Fibroblast of lung (primary cell): ENCODE measurements around the gene ZBTB34. TPM values are rescaled to one million over a fixed set of nuclear protein-coding genes. Genes with fewer than 3 reads are reported as not detected.

Experiments used
- DNase-seq, 2 donors: peaks; one replicate each; pipeline versions ENCODE4 v3.0.0 to v3.0.0-alpha.2; 2010; ENCODE audit warnings: low read depth in 2 of 2
- H2AFZ ChIP-seq: 2 replicates; pipeline ENCODE4 v1.5.1; 2012; ENCODE audit warnings: low read length, control low read depth, inconsistent platforms
- H3K27ac ChIP-seq: 2 replicates; pipeline ENCODE4 v1.5.1; 2011; ENCODE audit warnings: low read length, control low read depth; ENCODE audit not compliant: insufficient read depth
- H3K27me3 ChIP-seq: 2 replicates; pipeline ENCODE4 v1.5.1; 2011; ENCODE audit warnings: mild to moderate bottlenecking, low read length; ENCODE audit not compliant: control insufficient read depth, insufficient read depth
- H3K36me3 ChIP-seq: 2 replicates; pipeline ENCODE4 v1.5.1; 2011; ENCODE audit warnings: low read length; ENCODE audit not compliant: control insufficient read depth, insufficient read depth
- H3K4me1 ChIP-seq: 2 replicates; pipeline ENCODE4 v1.5.1; 2011; ENCODE audit warnings: low read length; ENCODE audit not compliant: control insufficient read depth, insufficient read depth; ENCODE audit errors: extremely low read depth
- H3K4me2 ChIP-seq: 2 replicates; pipeline ENCODE4 v1.5.1; 2011; ENCODE audit warnings: low read length, control low read depth; ENCODE audit not compliant: insufficient read depth; ENCODE audit errors: extremely low read depth
- H3K4me3 ChIP-seq, 4 experiments: fragments of 200-600 bp in 1 of 4; sonication (generic) in 1 of 4; replicated peaks in 1 of 4; 2 replicates each; pipeline ENCODE4 v1.5.1; 2011 to 2016; ENCODE audit warnings: low read length in 4 of 4, low read depth in 3 of 4, mild to moderate bottlenecking in 3 of 4, control low read depth in 2 of 4, inconsistent platforms in 1 of 4, mixed read lengths in 1 of 4; ENCODE audit not compliant: insufficient read depth in 1 of 4; ENCODE audit errors: control extremely low read depth in 1 of 4
- H3K79me2 ChIP-seq: 2 replicates; pipeline ENCODE4 v1.5.1; 2012; ENCODE audit warnings: mild to moderate bottlenecking, low read length, inconsistent platforms; ENCODE audit not compliant: control insufficient read depth, insufficient read depth
- H3K9ac ChIP-seq: 2 replicates; pipeline ENCODE4 v1.5.1; 2011; ENCODE audit warnings: mild to moderate bottlenecking, low read length, control low read depth; ENCODE audit not compliant: insufficient read depth
- H3K9me3 ChIP-seq: 2 replicates; pipeline ENCODE4 v1.5.1; 2012; ENCODE audit warnings: low read depth, low read length; ENCODE audit not compliant: control insufficient read depth, insufficient read depth
- H4K20me1 ChIP-seq: 2 replicates; pipeline ENCODE4 v1.5.1; 2011; ENCODE audit warnings: low read length; ENCODE audit not compliant: control insufficient read depth, insufficient read depth; ENCODE audit errors: extremely low read depth
- CTCF ChIP-seq, 2 donors: IDR thresholded peaks in 1 of 2; conservative IDR thresholded peaks in 1 of 2; 1 replicate in 1 of 2; 2 replicates in 1 of 2; pipeline ENCODE4 v1.5.1; 2011 to 2012; ENCODE audit warnings: low read length in 2 of 2, control low read depth in 1 of 2, inconsistent platforms in 1 of 2, low read depth in 1 of 2, mild to moderate bottlenecking in 1 of 2
- EZH2 ChIP-seq: IDR thresholded peaks from 2 replicates; pipeline ENCODE4 v1.5.1; 2012; ENCODE audit warnings: low read length, control low read depth, mild to moderate bottlenecking; ENCODE audit errors: missing control alignments
- polyA plus RNA-seq, 2 donors: library from polyadenylated mRNA; depleted of rRNA in 1 of 2; stranded (reverse) in 1 of 2; unstranded in 1 of 2; fragments of >200 nt; gene quantifications; 2 replicates each; pipeline ENCODE4 v1.2.1, GENCODE V29; 2011 to 2012; ENCODE audit warnings: missing spikeins in 1 of 2
- total RNA-seq: library from RNA; depleted of rRNA; stranded (reverse); fragments of >200 nt; gene quantifications from 2 replicates; pipeline ENCODE4 v1.2.1, GENCODE V29; 2014

Gene ZBTB34
- total and polyA plus RNA-seq, 2 donors (not counting 1 experiment from before 2014, with no cell fraction given): 6.8 to 7.0 TPM

GRCh38 chr9:126880226-126880946 lies 19.9 kb downstream of the ZBTB34 start:
- peaks cover 4% of the 10 kb centered on the region for H3K79me2 ChIP-seq
- no peaks in the 10 kb centered on the region for H3K4me1 ChIP-seq
- H4K20me1 ChIP-seq: no peaks in the 10 kb centered on the region
- no peak overlapping the region for H3K4me3 ChIP-seq
- H3K27me3 ChIP-seq: no peaks in the 10 kb centered on the region
- H3K27ac ChIP-seq: no peak overlapping the region
- no peak overlapping the region for H2AFZ ChIP-seq
- H3K9ac ChIP-seq: no peak overlapping the region
- DNase-seq: no peak
- no peak overlapping the region for H3K4me2 ChIP-seq
- no peaks in the 10 kb centered on the region for H3K9me3 ChIP-seq
- TF ChIP-seq EZH2: no peak
- no peak for TF ChIP-seq CTCF (conservative IDR thresholded peaks at IDR 0.05 in 1 of 2, IDR thresholded peaks at IDR 0.05 in 1 of 2; ENCODE audit: low read depth in 1 of 2, low read length in 2 of 2)
- H3K36me3 ChIP-seq: peaks cover 8% of the 10 kb centered on the region

GRCh38 chr9:126880947-126881332 lies 20.5 kb downstream of the ZBTB34 start:
- H3K4me3 ChIP-seq: no peak overlapping the region
- no peak overlapping the region for H2AFZ ChIP-seq
- no peak overlapping the region for H3K9ac ChIP-seq
- H3K79me2 ChIP-seq: peaks cover 4% of the 10 kb centered on the region
- H3K9me3 ChIP-seq: no peaks in the 10 kb centered on the region
- H3K4me2 ChIP-seq: no peak overlapping the region
- peaks cover 8% of the 10 kb centered on the region for H3K36me3 ChIP-seq
- no peaks in the 10 kb centered on the region for H3K4me1 ChIP-seq
- H4K20me1 ChIP-seq: no peaks in the 10 kb centered on the region
- no peak overlapping the region for H3K27ac ChIP-seq
- H3K27me3 ChIP-seq: no peaks in the 10 kb centered on the region
- DNase-seq: no peak
- TF ChIP-seq EZH2 (no peak), CTCF (conservative IDR thresholded peaks at IDR 0.05 in 1 of 2, IDR thresholded peaks at IDR 0.05 in 1 of 2; ENCODE audit: low read depth in 1 of 2, low read length in 2 of 2) (no peak)

GRCh38 chr9:126882746-126883145 lies 22.3 kb downstream of the ZBTB34 start:
- Histone ChIP-seq H3K4me3 (no peak overlapping the region), H2AFZ (no peak overlapping the region), H3K4me1 (no peaks in the 10 kb centered on the region), H3K79me2 (peaks cover 2% of the 10 kb centered on the region), H3K4me2 (no peak overlapping the region), H3K36me3 (peaks cover 8% of the 10 kb centered on the region), H3K9me3 (no peaks in the 10 kb centered on the region), H4K20me1 (no peaks in the 10 kb centered on the region), H3K9ac (no peak overlapping the region), H3K27ac (no peak overlapping the region), H3K27me3 (no peaks in the 10 kb centered on the region)
- DNase-seq: no peak
- TF ChIP-seq CTCF (conservative IDR thresholded peaks at IDR 0.05 in 1 of 2, IDR thresholded peaks at IDR 0.05 in 1 of 2; ENCODE audit: low read depth in 1 of 2, low read length in 2 of 2): no peak
- no peak for TF ChIP-seq EZH2
